Dedifferentiated amniotic fluid mesenchymal stem cell (primary cell): ENCODE data around the gene KRT76.
"Not testable (repeated sequence)": the region's sequence is repeated elsewhere in the genome, so short reads cannot be mapped to it uniquely, and the experiment has no call there.

Experiments used
- DNase-seq: peaks from one replicate; pipeline ENCODE4 v3.0.0-alpha.2; 2016; ENCODE audit errors: extremely low spot score

KRT76 gene

DNA sequence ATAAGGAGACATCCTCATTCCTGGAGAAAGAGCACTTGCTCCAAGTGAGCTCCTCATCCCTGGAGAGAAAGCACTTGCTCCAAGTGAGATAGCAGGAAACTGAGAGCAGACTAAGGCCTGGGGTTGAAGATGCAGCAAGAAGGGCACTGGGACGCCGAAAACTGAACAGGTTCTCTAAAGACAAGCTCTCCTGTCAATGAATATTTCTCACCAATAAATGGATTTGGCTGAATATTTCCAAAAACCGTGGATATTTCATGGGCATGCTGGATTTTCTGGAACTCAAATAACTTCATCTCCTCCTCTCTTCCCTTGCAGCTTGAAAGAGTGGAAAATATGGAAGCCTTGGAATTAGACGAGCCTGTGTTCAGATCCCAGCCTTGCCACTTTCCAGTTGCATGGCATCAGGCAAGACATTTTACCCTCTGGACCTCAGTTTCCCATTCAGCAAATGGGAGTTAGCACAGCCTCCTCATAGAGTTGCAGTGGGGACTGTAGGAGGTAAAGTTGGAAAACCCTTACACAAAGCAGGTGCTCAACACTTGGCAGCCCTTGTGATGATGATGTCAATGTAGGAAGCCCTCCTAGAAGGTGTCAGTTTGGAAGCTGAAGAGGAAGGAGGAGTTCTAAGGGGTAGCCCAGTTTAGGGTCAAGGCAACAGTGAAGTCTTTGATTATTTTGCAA is 4.4 kb upstream of the KRT76 start:
- no peak for DNase-seq

DNA sequence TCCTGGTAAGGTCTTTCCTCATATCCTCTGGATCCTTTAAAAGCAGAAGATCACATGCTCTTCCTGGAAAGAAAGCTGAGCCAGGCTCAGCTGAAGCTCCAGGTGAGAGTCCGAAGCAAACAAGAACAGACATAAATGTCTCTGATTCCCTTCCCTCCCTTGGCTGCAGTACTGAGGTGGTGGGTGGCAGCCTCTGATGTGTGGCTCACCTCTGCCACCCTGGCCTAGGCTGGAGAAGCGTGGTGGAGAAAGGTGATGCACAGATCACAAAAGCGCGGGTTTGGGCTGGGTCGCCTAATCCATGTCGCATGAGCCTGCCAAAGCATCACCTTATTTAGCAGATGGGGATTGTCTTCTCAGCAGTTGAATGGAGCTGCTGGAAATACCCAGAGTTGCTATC is 2.8 kb upstream of the KRT76 start:
- no peak for DNase-seq

DNA sequence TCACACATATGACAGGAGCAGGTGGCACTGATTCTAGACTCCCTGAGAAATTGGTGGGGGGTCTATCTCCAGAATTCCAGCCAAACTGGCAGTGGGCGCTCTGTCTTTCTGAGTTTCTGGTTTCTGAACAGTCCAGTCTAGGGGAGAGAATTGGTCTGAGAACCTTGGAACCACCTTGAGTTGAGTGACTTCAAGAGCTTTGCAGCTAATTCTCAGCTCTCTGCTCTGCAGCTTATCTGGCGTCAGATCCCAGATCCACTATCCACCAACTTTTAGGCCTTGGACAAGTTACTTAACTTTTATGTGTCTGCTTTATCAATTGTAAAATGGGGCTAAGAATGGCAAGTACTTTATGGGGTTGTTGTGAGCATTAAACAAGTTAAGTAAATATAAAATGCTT is 1.7 kb upstream of the KRT76 start:
- no peak for DNase-seq

DNA sequence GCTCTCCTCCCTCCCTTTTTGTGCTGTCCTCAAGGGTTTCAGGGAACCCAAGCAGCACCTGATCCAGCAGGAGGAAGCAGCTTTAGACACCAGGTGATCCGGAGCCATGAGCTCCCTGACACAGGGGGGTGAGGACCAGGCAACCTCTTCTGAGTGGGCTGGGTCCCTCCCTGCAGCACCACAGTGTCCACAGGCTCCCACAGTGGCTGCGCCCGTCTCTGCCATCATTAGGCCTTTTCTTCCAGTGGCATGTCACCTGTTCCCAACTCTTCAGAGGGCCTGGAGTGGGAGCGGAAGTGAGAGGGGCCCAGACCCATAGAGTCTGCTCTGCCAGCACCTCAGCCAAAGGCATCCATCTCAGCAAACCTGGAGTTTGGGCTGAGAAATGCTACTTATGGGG is 421 bp upstream of the KRT76 start:
- DNase-seq: no peak

DNA sequence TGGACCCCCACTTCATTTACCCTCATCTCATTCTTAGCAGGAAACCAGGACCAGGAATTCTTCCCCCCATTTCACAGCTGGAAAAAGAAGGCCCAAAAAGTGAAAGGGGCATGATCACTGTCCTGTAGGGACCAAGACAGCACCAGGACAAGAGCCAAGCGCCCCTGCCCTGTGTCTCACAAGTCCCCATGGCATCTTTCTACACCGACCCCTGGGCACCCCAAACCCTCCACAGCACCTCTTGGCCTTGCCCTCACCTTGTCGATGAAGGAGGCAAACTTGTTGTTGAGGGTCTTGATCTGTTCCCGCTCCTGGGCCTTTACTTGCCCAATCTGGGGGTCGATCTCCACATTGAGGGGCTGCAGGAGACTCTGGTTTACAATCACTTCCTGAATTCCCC is 710 bp downstream of the KRT76 start:
- no peak for DNase-seq

DNA sequence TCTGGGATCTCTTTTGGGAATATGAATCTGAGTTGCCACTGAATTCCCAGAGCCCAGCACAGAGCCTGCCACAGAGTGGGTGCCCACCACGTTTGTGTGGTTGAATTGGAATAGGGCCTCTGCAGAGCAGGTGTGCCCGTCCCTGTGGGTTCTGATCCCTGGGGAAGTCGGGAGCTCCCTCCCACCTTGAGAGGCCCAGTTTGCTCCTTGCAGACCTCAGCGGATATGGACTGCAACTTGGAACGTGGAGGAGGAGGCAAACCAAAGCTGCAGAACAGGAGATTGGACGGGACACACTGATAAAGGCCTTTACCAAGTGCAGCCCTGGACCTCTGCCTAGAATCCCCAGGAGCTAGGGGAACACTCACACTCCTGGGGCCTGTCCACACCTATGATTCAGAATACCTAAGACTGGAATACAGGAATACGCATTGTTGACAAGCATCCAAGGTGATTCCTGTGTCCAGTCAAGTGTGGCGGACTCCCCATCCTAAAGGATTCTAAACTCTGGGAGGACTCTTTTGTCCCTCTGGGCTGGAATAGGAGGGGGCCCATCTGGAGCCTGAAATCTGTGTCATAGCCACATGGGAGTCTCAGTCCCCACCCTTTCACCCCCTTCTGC is 2.4 kb downstream of the KRT76 start:
- DNase-seq: no peak

DNA sequence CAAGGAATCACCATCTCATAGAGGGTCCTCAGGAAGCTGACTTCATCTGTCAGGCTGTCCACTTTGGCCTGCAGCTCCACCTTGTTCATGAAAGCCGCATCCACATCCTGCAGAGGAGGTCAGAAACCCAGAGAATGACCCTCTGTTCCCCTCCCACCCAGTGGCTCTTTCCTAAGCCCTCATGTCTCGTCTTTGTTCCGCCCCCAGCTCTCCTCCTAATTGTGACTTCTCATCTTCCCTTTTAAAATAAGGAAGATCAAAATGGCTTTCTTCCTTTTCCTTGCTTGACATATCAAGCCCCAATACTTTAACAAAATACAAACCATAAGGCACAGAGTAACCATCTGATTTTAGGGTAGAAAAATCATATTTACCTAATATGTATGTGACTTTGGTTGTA is 4.4 kb downstream of the KRT76 start:
- no peak for DNase-seq

DNA sequence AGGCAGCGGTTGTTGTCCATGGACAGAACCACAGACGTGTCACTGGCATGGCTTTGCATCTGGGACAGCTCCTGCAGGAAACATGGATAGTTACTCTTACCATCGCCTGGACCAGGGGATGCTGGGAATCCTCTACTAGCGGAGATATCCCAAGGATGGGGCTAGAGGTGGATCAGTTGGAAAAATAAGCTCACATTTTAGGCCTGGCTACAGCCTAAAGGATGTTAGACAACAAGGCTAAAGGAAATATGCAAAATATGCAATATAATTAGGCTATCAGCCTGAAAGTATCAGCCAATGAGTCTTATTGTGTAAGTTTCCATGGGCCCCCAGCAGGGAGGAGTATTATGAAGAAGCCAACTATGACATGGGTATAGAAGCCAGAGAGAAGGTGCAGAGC is 5.0 kb downstream of the KRT76 start:
- DNase-seq: no peak

DNA sequence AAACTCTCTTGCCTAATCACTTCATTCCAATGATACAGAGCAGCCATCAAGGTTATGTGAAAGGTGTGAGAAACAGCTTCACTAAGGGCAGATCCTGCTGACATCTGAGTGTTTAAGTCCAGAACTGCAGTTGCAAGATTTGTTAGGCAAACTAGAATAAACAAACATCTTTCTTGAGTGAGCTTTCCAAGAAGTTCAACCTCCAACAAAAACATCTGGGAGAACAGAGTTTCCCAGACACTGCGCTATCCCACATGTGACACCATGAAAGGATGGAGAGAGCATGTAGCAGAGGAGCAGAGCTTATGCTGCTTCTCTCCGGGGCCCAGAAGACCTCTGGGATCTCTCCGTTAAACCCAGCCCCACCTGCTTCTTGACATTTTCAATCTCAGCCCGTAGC is 5.6 kb downstream of the KRT76 start:
- no peak for DNase-seq

DNA sequence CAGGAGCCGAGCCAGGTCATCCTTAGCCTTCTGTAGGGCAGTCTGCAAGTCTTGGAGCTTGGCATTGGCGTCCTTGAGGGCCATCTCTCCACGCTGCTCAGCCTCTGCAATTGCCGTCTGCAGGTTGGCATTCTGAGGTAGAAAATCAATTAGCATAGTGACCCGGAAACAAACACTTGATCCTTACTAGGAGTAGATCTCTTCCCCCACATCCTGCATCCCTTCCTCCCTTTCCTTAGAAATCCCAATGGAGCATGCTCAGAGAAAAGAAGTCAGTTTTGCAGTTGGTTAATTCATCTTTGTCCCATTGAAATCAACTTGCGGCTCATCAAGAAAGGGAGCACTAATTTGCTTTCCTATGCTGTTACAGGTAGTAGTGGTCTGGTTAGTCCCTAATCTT is 6.1 kb downstream of the KRT76 start:
- DNase-seq: no peak

DNA sequence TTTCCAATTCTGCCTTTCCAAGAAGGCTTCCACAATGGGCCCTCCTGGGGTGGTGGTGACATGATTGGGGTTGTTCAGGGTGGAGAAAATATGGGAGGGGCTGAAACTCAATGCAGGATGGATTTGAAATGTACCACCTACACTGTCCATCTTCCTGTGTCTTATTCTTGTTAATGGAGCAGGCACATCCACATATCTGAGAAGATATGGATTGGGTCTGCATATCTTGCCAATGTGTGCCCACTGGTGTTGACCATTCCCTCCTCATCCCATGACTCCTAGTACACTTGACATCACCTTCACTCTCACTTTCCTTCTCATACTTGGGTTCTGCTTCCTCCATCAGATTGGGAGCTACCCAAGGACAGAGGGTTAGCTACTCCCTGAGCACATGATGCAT is 7.2 kb downstream of the KRT76 start:
- DNase-seq: no peak

DNA sequence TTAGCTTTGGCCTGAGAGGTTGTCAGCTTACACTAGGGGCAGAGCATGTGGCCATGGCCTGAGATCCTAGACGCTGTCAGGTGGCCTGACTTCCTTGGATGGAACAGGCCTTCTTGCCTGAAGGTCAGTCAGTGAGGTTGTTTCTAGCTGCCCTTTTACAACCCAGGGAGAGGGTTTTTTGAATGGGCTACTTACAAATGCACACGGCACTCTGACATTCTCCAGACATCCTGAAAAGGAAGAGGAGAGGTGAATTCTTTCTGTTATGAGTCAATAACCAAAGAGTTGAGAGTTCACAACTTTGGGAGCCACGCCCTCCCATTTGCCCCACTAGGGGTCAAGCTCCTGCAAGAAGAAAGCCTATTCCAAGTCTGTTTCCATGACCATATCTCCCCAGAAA is 7.8 kb downstream of the KRT76 start:
- no peak for DNase-seq

DNA sequence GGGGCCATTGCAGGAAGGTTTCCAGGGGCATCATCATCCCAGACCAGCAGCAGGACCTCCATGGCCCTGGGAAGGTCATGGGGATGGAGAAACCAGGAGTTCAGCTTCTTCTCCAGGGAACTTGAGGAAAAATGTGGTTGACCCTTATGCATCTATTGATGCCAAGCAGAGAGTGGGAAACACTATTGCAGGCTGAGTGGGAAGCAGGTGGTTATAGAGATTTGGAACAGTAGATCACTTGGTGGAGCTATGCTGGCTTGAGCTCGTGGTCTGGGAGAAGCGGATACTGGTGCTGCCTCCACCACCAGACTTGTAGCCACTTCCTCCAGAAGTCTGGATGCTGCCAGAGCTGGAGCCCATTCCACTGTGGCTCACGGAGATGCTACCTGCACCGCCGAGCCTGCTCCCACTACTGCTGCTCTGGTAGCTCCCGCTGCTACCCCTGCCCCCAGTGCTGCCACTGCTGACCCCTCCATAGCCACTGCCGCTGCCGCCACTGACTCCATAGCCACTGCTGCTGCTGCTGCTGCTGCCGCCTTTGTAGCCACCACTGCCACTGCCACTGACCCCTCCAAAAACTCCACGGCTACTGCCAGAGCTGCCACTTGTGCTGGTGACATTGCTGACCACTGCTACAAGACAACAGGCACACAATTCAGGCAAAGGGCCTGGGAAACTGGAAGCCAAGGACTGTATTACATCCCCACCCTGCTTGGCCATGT is 8.5 kb downstream of the KRT76 start:
- no peak for DNase-seq

DNA sequence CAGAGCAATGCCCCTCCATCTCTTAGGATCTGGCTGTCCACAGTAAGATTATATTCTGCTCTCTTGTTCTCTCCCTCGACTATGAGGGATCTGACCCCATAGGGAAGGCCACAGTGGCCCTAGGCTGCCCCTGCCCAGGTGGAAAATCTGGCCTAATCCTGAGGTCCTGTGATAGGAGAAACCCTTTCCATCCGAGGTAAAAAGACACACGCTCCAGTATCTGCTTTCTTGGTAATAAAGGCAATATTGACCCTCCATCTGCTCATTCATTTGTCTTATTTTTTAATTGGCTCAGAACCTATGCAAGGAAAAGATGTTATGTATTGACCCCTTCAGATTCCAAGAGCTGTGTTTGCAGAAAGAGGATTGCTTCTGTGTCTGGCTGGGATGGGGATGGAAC is 9.7 kb downstream of the KRT76 start:
- no peak for DNase-seq

DNA sequence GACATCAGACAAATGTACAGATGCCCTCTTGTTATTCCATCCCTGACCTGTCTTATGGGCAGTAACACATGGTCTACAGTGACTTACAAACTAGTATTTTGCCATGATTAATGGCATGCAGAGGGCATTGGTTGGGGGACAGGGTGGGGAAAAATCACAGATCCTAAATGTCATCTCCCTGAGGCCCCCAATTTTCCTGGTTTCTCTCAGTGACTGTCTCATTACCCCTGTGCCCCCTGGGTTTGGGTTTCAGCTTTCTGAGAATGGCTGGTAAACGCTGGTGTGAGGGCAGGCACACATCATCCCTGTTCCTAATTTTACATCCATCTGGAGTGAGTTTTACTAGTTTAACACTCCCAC is 10.1 kb downstream of the KRT76 start:
- DNase-seq: no peak

DNA sequence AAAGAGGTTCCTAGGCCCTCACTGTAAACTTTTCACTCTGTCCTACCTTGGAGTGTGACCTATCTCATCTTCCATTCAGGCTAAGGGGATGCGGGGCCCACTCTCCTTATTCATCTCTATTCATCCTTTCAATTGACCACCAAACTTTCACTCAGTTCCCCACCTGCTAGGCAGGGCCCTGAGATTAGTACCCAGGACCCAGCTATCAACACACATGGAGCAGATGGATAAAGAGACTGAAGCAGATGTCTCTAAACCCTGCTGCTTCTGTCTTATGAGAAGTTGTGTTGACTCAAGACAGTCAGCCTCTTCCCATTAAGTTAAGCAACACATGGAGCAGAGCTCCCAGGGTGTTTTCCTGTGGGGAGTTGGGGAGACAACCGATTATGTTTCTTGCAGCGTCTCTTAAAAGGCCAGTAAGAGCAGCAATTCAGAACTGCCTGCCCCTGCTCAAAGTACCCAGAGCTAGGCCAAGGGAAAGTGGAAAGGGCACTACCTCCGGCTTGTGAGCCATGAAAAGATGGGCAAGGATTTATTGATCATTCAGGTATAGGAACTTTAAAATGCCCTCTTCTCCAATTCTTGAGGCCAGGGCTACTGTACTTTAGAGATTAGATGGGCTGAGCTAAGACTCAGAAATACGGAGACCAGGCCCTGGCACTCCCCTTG is 10.7 kb downstream of the KRT76 start:
- DNase-seq: no peak

DNA sequence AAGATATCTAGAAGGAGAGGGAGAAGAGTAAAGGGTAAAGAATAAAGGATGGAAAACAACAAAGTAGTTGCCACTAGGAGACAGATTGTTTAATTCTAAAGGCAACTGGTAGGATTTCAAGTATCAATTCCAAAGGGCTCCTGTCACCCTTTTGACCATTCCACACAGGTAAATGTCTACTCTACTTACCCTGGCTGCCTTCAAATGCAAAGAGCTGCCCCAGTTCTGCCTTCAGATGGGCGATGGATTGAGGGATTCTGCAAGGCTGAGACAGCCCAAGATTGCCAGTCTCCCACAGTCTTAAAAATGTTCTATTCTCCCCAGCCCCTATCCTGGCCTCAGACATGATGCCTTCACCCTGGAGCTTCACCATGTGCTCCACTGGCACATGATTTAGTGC is 11.4 kb downstream of the KRT76 start:
- DNase-seq: no peak

DNA sequence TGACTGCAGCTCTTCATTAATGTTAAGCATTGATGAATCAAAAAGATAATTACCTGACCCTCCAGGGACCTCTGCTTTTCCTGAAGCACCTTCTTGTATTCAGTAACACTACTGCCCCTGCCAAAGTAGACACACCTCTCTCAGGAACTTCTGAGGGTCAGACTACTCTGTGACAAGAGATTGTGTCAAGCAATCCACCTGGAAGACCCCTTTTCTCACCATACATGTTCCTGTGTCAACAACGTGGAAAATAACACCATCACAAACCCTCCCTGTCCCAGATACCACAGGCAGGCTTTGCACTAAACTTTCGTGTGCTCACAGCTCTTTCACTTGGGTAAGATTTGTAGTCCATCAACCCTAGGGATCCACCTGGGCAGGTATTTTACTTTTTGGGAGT is 13.2 kb downstream of the KRT76 start:
- DNase-seq: no peak

DNA sequence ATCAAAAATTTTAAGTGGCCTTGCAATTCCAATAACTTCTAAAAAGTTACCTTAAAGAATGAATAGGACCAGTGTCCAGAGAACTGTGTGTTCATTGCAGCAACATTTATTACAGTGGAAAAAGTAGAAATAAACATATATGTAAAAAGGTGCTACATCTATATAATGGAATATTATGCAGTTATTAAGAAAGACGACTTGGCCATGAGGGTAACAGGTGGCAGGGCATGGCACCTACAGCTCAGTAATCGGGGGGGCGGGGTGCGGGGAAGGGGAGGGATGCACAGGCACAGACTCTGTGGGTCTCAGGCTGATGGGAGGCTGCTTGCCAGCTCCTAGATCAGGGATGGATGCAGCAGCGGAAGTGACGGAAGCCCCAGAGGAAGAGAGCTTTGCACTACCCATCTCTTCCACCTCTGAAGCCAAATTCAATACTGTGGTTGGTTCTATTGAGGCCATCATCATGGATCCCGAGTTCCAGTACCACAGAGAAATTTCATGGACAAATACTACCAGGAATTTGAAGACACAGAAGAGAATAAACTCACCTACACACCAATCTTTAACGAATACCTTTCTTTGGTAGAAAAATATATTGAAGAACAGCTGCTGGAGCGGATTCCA is 14.0 kb downstream of the KRT76 start:
- no peak for DNase-seq

DNA sequence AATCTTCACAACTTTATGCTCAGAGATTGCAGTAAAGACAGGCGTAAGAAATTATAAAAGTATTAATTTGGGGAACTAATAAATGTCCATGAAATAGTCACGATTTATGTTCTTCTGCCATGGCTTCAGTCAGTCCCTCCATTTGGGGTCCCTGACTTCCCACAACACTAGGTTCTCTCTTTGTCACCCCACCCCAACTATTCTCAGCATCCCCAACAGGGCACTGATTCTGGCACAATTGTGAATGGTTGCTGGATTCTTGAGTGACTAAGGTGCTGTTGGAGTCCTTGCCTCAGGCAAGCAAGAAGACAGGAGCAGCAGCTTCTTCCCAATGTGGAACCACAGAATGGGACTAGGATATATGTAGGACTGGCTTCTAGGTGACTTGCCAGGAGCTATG is 15.3 kb downstream of the KRT76 start:
- DNase-seq: no peak

DNA sequence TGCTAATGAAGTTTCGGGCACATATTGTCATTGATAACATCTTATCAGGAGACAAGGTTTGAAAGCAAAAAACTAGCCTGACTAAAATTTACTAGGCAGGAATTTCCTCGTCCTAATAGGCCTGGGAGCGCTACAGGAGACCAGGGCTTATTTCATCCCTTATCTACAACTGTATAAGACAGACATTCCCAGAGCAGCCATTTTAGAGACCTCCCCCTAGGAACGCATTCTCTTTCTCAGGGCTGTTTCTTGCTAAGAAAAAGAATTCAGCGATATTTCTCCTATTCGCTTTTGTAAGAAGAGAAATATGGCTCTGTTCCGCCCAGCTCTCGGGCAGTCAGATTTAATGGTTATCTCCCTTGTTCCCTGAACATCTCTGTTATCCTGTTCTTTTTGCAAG is 15.9 kb downstream of the KRT76 start:
- DNase-seq: not testable (repeated sequence)

DNA sequence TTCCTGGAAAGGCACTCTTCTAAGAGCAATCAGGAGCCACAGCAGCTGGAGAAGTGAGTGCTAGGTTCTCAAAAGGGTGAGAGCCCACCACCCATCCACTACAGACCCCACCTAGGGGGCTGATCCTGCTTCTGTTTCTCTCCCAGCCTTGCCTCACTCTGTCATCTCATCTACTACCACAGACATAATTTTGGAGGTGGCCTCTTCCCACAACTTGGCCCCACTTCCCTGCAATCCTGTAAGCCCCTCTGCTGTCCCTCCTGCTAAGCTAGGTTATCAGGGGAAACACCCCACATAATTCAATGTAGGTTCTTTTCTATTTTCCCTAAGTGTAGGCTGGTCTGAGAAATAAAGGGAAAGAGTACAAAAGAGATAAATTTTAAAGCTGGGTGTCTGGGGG is 16.5 kb downstream of the KRT76 start:
- no peak for DNase-seq

DNA sequence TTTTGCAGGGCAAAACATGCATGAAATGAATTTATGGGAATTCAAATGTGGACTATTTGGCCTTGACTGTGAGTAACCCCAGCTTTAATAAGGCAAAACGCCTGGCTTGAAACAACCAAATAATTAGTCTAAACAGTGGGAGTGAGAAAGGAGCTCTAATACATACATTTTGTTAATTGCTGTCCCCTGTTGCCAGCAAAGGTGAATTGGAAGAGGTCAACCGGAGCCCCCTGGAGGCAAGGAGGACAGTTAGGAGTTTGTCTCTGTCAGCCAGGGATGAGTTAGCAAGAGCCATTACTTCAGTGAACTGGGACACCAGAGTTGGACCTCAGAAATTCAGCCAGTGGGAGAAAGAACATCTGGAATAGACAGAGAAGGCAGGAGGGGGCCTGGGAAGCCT is 17.4 kb downstream of the KRT76 start:
- DNase-seq: no peak
